HUES64 (cell line): ENCODE measurements around the gene CEP43.
A peak's percentile ranks its signal among the peaks of the same experiment; 100 is the strongest.

Experiments used
- H3K27ac ChIP-seq: 2 replicates; pipeline ENCODE4 v1.7.0; 2013; ENCODE audit warnings: low read depth, low read length, inconsistent platforms
- H3K27me3 ChIP-seq: 2 replicates; pipeline ENCODE4 v1.6.1; 2013; ENCODE audit warnings: mild to moderate bottlenecking, low read length; ENCODE audit not compliant: insufficient read depth
- H3K36me3 ChIP-seq: 2 replicates; pipeline ENCODE4 v1.6.1; 2013; ENCODE audit warnings: mild to moderate bottlenecking, low read length; ENCODE audit not compliant: insufficient read depth
- H3K4me1 ChIP-seq: 2 replicates; pipeline ENCODE4 v1.6.1; 2013; ENCODE audit warnings: mild to moderate bottlenecking, low read length, moderate library complexity; ENCODE audit not compliant: insufficient read depth
- H3K4me3 ChIP-seq: 2 replicates; pipeline ENCODE4 v1.5.1; 2013; ENCODE audit warnings: mild to moderate bottlenecking, low read length, moderate library complexity
- H3K9ac ChIP-seq: 2 replicates; pipeline ENCODE4 v1.6.1; 2013; ENCODE audit warnings: mild to moderate bottlenecking, low read depth, low read length
- H3K9me3 ChIP-seq: 2 replicates; pipeline ENCODE4 v1.6.1; 2013; ENCODE audit warnings: low read depth, low read length; ENCODE audit not compliant: insufficient read depth
- WGBS: fragments of 150-250, 120-280 bp; methylation state at CpG from one replicate; pipeline ENCODE4 v1.1.7; 2013; ENCODE audit warnings: missing lambda C conversion rate; 5-methylcytosine and 5-hydroxymethylcytosine counted together

CEP43 gene

DNA sequence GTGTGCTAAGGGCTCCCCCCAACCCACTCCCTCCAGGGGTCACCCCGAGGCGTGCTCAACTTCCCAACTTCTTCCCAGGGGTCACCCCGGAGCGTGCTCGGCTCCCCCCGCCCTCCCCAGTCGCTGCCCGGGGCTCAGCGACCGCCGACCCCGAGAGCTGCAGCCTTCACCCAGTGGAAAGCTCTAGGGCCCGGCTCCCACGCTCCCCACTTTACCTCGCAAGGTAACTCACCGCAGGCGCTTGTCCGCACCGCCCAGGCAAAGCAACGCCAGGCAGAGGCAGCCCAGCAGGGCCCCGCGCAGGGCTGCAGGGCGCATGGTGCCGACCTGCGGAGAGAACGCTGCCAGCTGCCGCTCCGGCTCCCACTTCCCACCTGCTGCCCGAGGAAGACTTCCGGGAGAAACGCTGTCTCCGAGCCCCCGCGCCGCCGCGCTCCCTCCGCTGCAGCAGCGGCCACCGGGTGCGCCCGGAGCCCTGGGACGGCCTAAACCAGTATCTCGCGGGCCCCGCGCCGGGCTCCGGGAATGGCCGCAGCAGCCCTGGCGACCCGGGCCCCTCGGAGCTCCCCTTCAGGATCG lies 43.2 kb upstream of the CEP43 start:
- peak overlapping the region; percentile 65 for H3K9ac ChIP-seq
- peaks cover 15% of the 10 kb centered on the region for H3K27me3 ChIP-seq
- under 1% methylated on average over 54 of the region's 54 CpGs for WGBS
- H3K4me3 ChIP-seq = peak overlapping the region; percentile 88
- H3K4me1 ChIP-seq = 0 out of 2 replicates have a peak, but pooled peaks cover 4% of the 10 kb centered on the region
- H3K36me3 ChIP-seq = peaks cover 3% of the 10 kb centered on the region
- no peak overlapping the region for H3K27ac ChIP-seq
- H3K9me3 ChIP-seq = peaks cover 3% of the 10 kb centered on the region

DNA sequence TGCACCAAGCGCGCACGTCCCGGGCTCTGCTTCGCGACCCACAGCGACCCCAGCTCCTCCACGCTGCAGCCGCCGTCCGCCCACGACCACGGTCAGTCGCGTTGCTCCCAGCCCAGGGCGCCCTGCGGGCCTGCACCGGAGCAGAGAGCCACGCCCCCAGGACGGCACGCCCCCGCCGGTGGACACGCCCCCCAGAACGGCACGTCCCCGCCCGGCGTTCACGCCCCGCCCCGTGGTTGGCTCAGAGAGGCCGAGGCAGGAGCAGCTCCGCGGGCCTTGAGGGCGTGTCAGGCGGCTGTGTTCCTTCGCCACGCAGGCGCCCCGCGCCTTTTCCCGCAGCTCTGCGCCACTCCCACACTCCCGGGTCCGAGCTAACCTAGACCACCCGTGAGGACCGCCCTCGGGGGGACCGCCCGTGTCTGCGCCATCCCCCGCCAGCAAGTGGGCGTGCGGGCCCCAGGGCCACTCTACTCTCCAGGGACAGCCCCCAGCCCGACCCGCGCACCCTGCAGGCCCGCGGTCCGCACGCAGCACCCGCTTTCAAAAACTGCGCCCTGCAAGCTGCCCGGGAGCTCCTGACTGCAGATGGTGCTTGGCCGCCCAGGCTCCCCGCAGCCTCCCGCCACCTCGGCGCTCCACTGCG lies 42.6 kb upstream of the CEP43 start, which contains the start of gene RNASET2:
Gene RNASET2 (minus strand): TSS at position 107 of the 643 bp plus-strand sequence. CDS start 368 bp downstream, outside the sequence.
- Histone ChIP-seq H3K9ac (peak within 1 kb of the TSS; percentile 65), H3K4me3 (peak within 1 kb of the TSS; percentile 88), H3K27me3 (peaks cover 15% of the 10 kb centered on the region), H3K27ac (no peak within 1 kb of the TSS), H3K36me3 (no peaks in the 10 kb centered on the region; the same call in 1 of the 2 replicates), H3K9me3 (no peaks in the 10 kb centered on the region), H3K4me1 (0 out of 2 replicates have a peak, but pooled peaks cover 4% of the 10 kb centered on the region)
- under 1% methylated on average over 71 of the region's 71 CpGs for WGBS

DNA sequence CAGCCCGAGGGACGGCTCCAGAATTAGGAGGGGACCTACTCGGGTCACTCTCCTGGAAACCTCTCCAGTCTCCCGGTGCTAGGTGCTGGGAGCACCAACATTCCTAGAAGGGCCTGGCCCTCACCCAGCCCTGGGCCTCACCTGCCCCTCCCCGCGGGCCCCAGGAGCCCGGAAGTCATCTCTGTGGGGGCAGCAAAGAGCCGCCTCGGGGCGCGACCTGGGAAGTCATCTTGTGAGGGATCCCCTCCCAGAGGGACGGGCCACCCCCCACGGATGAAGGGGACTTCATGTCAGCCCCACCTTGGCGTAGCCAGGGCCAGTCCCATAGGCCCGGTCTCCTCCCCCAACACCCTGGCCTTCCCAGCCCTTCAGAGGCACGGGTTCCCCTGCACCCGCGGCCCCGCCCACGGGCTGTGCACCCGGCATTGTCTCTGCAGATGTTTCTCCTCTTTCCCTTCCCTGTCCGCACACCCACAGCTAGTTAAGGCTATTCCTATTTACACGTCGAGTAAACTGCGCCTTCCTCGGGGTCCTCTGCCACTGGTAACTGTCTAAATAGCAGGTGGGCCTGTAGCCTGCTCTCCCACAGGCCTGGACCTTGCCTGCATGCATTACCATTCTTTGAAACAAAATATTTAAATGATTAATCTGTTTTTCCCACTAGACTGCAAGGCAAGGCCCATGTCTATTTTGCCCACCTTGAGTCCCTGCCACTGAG lies 42.0 kb upstream of the CEP43 start:
- Histone ChIP-seq H3K9ac (no peak overlapping the region; the same call in 1 of the 2 replicates), H3K4me3 (peak overlapping the region; percentile 88), H3K9me3 (no peaks in the 10 kb centered on the region), H3K36me3 (no peaks in the 10 kb centered on the region), H3K4me1 (0 out of 2 replicates have a peak, but pooled peaks cover 4% of the 10 kb centered on the region), H3K27me3 (peaks cover 15% of the 10 kb centered on the region), H3K27ac (no peak overlapping the region)
- WGBS = 14% methylated on average over 25 of the region's 26 CpGs

DNA sequence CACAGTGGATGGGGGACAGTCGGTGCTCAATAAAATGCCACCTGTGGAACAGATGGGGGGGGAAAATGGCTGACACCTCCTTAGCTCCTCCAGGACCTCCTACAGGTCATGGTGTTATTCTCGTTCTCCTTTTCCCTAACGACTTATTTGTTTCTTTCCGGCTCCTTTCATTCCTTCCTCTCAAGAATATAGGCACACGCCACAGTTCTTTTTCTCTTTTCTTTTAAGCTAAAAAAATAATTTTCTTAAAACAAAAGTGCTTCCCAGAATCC lies 41.5 kb upstream of the CEP43 start:
- Histone ChIP-seq H3K36me3 (no peaks in the 10 kb centered on the region), H3K9me3 (no peaks in the 10 kb centered on the region), H3K4me3 (peak overlapping the region; percentile 88; the same call in 1 of the 2 replicates), H3K27me3 (peaks cover 15% of the 10 kb centered on the region), H3K4me1 (0 out of 2 replicates have a peak, but pooled peaks cover 4% of the 10 kb centered on the region), H3K27ac (no peak overlapping the region), H3K9ac (no peak overlapping the region)
- 62% methylated on average over 5 of the region's 5 CpGs for WGBS

DNA sequence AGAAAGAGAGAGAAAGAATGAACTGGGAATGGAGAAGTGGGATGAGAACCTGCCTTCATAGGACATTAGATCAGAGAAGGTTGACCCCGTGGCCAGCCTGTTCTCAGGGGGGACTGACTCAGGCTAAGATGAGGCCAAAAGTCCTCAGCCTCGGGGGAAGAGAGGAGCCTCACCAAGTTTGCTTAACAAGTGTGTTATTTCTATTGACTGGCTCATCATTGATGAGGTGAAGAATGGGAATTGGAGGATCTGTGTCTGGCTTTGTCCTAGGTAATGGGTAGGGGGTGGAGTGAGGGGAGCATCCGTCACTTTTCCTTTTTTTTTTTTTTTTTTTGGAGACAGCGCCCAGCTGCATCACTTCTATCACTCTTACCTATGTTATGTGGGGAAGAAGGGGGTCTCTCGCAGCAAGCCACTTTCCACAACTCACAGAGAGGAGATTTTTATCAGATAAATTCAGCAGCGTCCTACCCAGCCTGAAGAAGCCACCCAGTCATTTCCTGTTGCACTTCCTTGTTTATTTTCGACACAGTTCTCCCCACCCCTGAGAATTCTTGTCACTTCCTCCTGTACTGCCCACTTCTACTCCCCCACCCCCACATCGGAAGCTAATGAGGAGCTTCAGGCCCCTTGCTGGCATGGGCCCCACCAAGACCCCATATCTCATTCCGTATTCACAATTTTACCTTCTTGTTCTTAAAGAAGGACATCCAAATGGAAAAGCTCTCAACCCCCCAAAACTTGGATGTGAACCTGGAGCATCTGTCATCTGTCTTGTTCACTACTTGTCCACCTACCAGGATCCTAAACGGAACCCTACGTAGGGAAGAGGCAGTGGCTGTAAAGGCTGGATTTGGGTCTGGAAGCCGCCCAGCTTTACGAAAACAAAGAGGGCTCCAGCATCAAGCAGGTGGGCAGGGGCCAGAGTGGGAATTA lies 40.0 kb upstream of the CEP43 start:
- Histone ChIP-seq H3K9ac (no peak overlapping the region), H3K9me3 (peaks cover 7% of the 10 kb centered on the region; the same call in 1 of the 2 replicates), H3K27me3 (peaks cover 15% of the 10 kb centered on the region), H3K4me1 (0 out of 2 replicates have a peak, but pooled peaks cover 4% of the 10 kb centered on the region), H3K4me3 (no peak overlapping the region), H3K36me3 (no peaks in the 10 kb centered on the region), H3K27ac (no peak overlapping the region)
- WGBS = 88% methylated on average over 10 of the region's 13 CpGs

DNA sequence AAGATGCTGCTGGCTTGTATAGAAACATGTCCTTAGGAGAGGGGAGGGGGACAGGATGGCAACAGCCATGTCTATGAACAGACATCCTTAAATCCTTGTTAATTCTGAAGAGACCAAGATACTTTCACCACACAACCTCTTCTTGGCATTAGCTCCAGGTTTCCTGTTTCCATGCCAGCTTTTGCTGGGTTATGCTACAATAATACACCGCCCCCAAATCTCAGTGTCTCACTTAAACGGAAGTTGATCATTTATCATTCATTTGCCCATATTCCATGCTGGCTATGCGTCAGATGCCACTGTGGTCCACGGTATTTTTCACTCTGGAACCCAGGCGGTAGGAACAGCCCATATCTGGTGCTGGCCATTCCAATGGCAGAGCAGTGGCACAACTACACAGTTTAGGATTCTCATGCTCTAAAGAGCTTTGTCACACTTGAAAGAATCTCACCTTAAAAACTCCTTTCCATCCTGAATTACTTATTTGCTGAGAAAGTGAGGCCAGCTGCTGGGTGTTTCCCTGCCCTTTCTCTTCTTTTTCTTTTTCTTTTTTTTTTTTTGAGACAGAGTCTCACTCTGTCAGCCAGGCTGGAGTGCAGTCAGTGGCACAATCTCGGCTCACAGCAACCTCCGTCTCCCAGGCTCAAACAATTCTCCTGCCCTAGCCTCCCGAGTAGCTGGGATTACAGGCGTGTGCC lies 39.1 kb upstream of the CEP43 start:
- no peak overlapping the region for H3K9ac ChIP-seq
- peaks cover 15% of the 10 kb centered on the region for H3K27me3 ChIP-seq
- WGBS = 93% methylated on average over 9 of the region's 9 CpGs
- H3K4me3 ChIP-seq = no peak overlapping the region
- H3K27ac ChIP-seq = no peak overlapping the region
- no peaks in the 10 kb centered on the region for H3K36me3 ChIP-seq
- H3K4me1 ChIP-seq = 0 out of 2 replicates have a peak, but pooled peaks cover 4% of the 10 kb centered on the region
- H3K9me3 ChIP-seq = peaks cover 12% of the 10 kb centered on the region; the same call in 1 of the 2 replicates

DNA sequence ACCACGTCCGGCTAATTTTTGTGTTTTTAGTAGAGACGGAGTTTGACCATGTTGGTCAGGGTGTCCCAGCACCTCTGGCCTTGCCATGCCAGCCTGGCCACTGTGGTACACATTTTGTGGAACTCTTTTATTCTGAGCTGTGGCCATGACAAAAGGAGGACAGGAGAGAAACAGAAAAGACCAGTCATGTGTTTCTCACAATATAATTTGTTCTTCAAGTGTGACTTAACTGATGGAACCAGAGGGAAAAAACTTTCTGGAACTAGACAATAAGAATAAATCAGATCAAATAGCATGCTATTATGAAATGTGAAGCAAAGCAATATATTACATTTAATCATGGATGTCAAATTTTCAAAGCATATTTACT lies 38.6 kb upstream of the CEP43 start:
- H3K36me3 ChIP-seq = no peaks in the 10 kb centered on the region
- H3K27me3 ChIP-seq = peaks cover 11% of the 10 kb centered on the region
- 92% methylated on average over 3 of the region's 3 CpGs for WGBS
- H3K4me3 ChIP-seq = no peak overlapping the region
- H3K9ac ChIP-seq = no peak overlapping the region
- peaks cover 13% of the 10 kb centered on the region for H3K9me3 ChIP-seq
- no peak overlapping the region for H3K27ac ChIP-seq
- 0 out of 2 replicates have a peak, but pooled peaks cover 4% of the 10 kb centered on the region for H3K4me1 ChIP-seq

DNA sequence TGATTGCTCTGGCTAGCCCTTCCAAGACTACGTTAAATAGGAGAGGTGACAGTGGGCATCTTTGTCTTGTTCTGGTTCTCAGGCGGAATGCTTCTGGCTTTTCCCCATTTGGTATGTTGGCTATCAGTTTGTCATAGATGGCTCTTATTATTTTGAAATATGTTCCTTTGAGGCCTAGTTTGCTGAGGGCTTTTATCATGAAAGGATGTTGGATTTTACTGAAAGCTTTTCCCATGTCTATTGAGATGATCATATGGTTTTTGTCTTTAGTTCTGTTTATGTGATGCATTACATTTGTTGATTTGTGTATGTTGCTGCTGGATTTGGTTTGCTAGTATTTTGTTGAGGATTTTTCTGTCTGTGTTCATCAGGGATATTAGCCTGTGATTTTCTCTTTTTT lies 32.9 kb upstream of the CEP43 start:
- peaks cover 44% of the 10 kb centered on the region for H3K9me3 ChIP-seq
- H3K4me1 ChIP-seq = no peaks in the 10 kb centered on the region
- no peak overlapping the region for H3K9ac ChIP-seq
- no peak overlapping the region for H3K4me3 ChIP-seq
- WGBS = 93% methylated on average over 2 of the region's 2 CpGs
- no peaks in the 10 kb centered on the region; the same call in none of the 2 replicates for H3K36me3 ChIP-seq
- H3K27me3 ChIP-seq = no peaks in the 10 kb centered on the region
- no peak overlapping the region for H3K27ac ChIP-seq

DNA sequence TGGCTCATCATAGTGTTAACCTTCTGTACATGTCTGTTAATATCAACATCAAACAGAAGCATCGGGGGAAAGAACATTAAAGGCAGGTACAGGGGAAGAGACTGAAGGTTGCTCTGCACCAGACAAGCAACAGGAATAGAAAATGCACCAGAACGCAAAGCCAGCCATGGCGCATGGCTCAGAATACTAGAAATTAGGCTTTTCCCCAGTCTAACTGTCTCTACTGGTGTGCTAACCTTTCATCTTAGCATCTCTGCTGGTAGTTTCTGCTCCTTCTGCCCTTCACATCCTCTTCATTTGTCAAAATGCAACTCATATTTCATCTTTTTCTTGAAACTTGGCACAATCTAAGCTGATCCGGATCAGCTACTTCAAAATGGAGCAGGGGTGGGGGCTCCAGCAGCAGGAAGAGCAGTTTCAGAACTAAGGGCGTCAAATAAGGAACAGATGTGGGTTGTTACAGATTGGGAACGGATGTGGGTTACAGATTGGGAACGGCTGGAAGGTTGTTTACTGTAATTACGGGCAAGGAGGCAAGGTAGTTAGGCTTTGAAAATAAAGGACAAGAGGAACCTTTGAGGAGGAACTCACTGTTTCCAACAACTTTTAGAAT lies 29.7 kb upstream of the CEP43 start:
- Histone ChIP-seq H3K36me3 (peaks cover 3% of the 10 kb centered on the region), H3K27me3 (no peaks in the 10 kb centered on the region), H3K4me1 (peaks cover 5% of the 10 kb centered on the region; the same call in 1 of the 2 replicates), H3K27ac (no peak overlapping the region), H3K9me3 (peaks cover 36% of the 10 kb centered on the region), H3K9ac (no peak overlapping the region), H3K4me3 (no peak overlapping the region)
- 93% methylated on average over 8 of the region's 8 CpGs for WGBS

DNA sequence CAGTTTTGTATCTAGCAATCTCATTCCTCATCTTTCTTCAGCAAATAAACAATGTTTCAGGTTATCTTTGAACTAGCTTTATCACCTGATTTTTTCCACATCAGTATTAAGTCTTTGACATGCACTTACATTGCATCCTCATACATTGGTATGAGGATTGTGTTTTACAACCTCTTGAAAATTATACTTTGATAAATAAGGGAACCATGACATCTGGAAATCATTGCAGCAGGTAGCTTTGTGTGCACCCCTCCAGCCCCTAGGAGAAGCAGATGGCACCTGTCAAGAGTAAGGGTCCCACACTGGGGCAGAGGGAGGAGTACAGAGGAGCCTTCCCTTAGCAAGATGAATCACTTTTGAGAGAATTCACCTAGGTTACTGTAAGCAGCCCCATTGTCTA lies 29.1 kb upstream of the CEP43 start:
- no peak overlapping the region for H3K9ac ChIP-seq
- peaks cover 33% of the 10 kb centered on the region for H3K9me3 ChIP-seq
- H3K4me3 ChIP-seq = no peak overlapping the region
- peaks cover 5% of the 10 kb centered on the region; the same call in 1 of the 2 replicates for H3K4me1 ChIP-seq
- H3K27ac ChIP-seq = no peak overlapping the region
- H3K27me3 ChIP-seq = no peaks in the 10 kb centered on the region
- peaks cover 3% of the 10 kb centered on the region for H3K36me3 ChIP-seq
